Lower leg skin (tissue), 3 donors: ENCODE measurements around the gene PLA2G3.

Experiments
- CTCF ChIP-seq, 3 donors: fragments of 450-650 bp; IDR thresholded peaks; one replicate each; pipeline ENCODE4 v1.5.1; 2016; ENCODE audit warnings: antibody characterized with exemption in 3 of 3, mild to moderate bottlenecking in 3 of 3, moderate library complexity in 2 of 3
- POLR2A ChIP-seq, 2 donors: fragments of 450-650 bp; IDR thresholded peaks; one replicate each; pipeline ENCODE4 v1.6.1; 2016 to 2017; ENCODE audit warnings: antibody characterized with exemption in 2 of 2, mild to moderate bottlenecking in 1 of 2, moderate library complexity in 1 of 2

GRCh38 chr22:31137721-31138120, 2.6 kb downstream of the PLA2G3 start:
- no peak for TF ChIP-seq CTCF (IDR thresholded peaks at IDR 0.05)
- no peak for TF ChIP-seq POLR2A (IDR thresholded peaks at IDR 0.05)
